Measurements from ENCODE around the gene CBLN1. TPM values are rescaled to one million over a fixed set of nuclear protein-coding genes. Genes with fewer than 3 reads are reported as not detected.

CBLN1 gene
- 0.11 TPM for polyA plus RNA-seq (2013)

GRCh38 chr16:49281480-49281842 is at the start of gene CBLN1:
TSS of gene CBLN1 (minus strand) at chr16:49281838. CDS start at chr16:49281465, 373 bp downstream.
- DNase-seq: no peak
- POLR2A ChIA-PET: no interaction called here

GRCh38 chr16:49330562-49331201 is 49.0 kb upstream of the CBLN1 start:
- ChIA-PET CTCF (interaction anchor here (0.8 kb wide), 1 partner anchor 19 kb away, joined by 3 read pairs; no protein-coding TSS in a partner anchor), POLR2A (no interaction called here)
- no peak overlapping the region for H3K27ac ChIP-seq (ENCODE audit: insufficient read depth in 1 of 2, low read depth in 1 of 2, low read length in 2 of 2, poor library complexity in 1 of 2, severe bottlenecking in 2 of 2)
- H3K4me1 ChIP-seq (ENCODE audit: control extremely low read depth in 1 of 4, control insufficient read depth in 4 of 4, insufficient read depth in 4 of 4, low read length in 3 of 4): peaks cover 0 to 14% (median 2%) of the 10 kb centered on the region in 4 experiments
- H3K9me3 ChIP-seq (ENCODE audit: control extremely low read depth in 1 of 5, control insufficient read depth in 4 of 5, insufficient read depth in 2 of 5, low read depth in 1 of 5, low read length in 4 of 5): no peaks in the 10 kb centered on the region
- peaks cover 0 to 2% (median 0%) of the 10 kb centered on the region in 5 experiments for H3K27me3 ChIP-seq (replicated peaks in 2 of 5; ENCODE audit: control insufficient read depth in 4 of 5, insufficient read depth in 5 of 5, low read length in 4 of 5)
- H3K4me3 ChIP-seq (ENCODE audit: control insufficient read depth in 1 of 7, extremely low read depth in 1 of 7, insufficient read depth in 4 of 7, low read depth in 2 of 7, low read length in 6 of 7): no peak overlapping the region
- H3K36me3 ChIP-seq (ENCODE audit: control insufficient read depth in 4 of 4, insufficient read depth in 4 of 4, low read length in 3 of 4): no peaks in the 10 kb centered on the region
- 82% methylated on average over 7 of the region's 9 CpGs for WGBS (ENCODE audit: insufficient coverage)
- DNase-seq: peak; percentile 57 to 84 (median 80)

More at GRCh38 chr16:49281480-49281842, at the start of gene CBLN1:
- under 1% methylated on average over 39 of the region's 45 CpGs for WGBS (ENCODE audit: insufficient coverage)
- H3K4me3 ChIP-seq (ENCODE audit: control insufficient read depth in 1 of 7, extremely low read depth in 1 of 7, insufficient read depth in 4 of 7, low read depth in 2 of 7, low read length in 6 of 7): peak within 1 kb of the TSS; percentile 34 to 75 (median 52)
- CTCF ChIA-PET: no interaction called here
- no peaks in the 10 kb centered on the region for H3K9me3 ChIP-seq (ENCODE audit: control extremely low read depth in 1 of 5, control insufficient read depth in 4 of 5, insufficient read depth in 2 of 5, low read depth in 1 of 5, low read length in 4 of 5)
- no peaks in the 10 kb centered on the region for H3K36me3 ChIP-seq (ENCODE audit: control insufficient read depth in 4 of 4, insufficient read depth in 4 of 4, low read length in 3 of 4)
- peaks cover 21 to 91% (median 65%) of the 10 kb centered on the region in 5 experiments for H3K27me3 ChIP-seq (replicated peaks in 2 of 5; ENCODE audit: control insufficient read depth in 4 of 5, insufficient read depth in 5 of 5, low read length in 4 of 5)
- peaks cover 0 to 46% (median 22%) of the 10 kb centered on the region in 4 experiments for H3K4me1 ChIP-seq (ENCODE audit: control extremely low read depth in 1 of 4, control insufficient read depth in 4 of 4, insufficient read depth in 4 of 4, low read length in 3 of 4)
- H3K27ac ChIP-seq (ENCODE audit: insufficient read depth in 1 of 2, low read depth in 1 of 2, low read length in 2 of 2, poor library complexity in 1 of 2, severe bottlenecking in 2 of 2): no peak within 1 kb of the TSS

- 100% methylated on average over 2 of the region's 4 CpGs for WGBS (ENCODE audit: insufficient coverage)
- no peaks in the 10 kb centered on the region for H3K9me3 ChIP-seq (ENCODE audit: control extremely low read depth in 1 of 5, control insufficient read depth in 4 of 5, insufficient read depth in 2 of 5, low read depth in 1 of 5, low read length in 4 of 5)
- H3K27ac ChIP-seq (ENCODE audit: insufficient read depth in 1 of 2, low read depth in 1 of 2, low read length in 2 of 2, poor library complexity in 1 of 2, severe bottlenecking in 2 of 2): no peak overlapping the region
- ChIA-PET CTCF (no interaction called here), POLR2A (no interaction called here)
- no peak overlapping the region for H3K4me3 ChIP-seq (ENCODE audit: control insufficient read depth in 1 of 7, extremely low read depth in 1 of 7, insufficient read depth in 4 of 7, low read depth in 2 of 7, low read length in 6 of 7)
- DNase-seq: no peak
- peaks cover 0 to 14% (median 2%) of the 10 kb centered on the region in 4 experiments for H3K4me1 ChIP-seq (ENCODE audit: control extremely low read depth in 1 of 4, control insufficient read depth in 4 of 4, insufficient read depth in 4 of 4, low read length in 3 of 4)
- H3K36me3 ChIP-seq (ENCODE audit: control insufficient read depth in 4 of 4, insufficient read depth in 4 of 4, low read length in 3 of 4): no peaks in the 10 kb centered on the region
- no peaks in the 10 kb centered on the region for H3K27me3 ChIP-seq (replicated peaks in 2 of 5; ENCODE audit: control insufficient read depth in 4 of 5, insufficient read depth in 5 of 5, low read length in 4 of 5)
Measured at GRCh38 chr16:49328325-49328724, 46.7 kb upstream of the CBLN1 start.

GRCh38 chr16:49327466-49327865 is 45.8 kb upstream of the CBLN1 start:
- no peaks in the 10 kb centered on the region for H3K27me3 ChIP-seq (replicated peaks in 2 of 5; ENCODE audit: control insufficient read depth in 4 of 5, insufficient read depth in 5 of 5, low read length in 4 of 5)
- DNase-seq: no peak
- no peak overlapping the region for H3K4me3 ChIP-seq (ENCODE audit: control insufficient read depth in 1 of 7, extremely low read depth in 1 of 7, insufficient read depth in 4 of 7, low read depth in 2 of 7, low read length in 6 of 7)
- ChIA-PET CTCF (no interaction called here), POLR2A (no interaction called here)
- no peak overlapping the region for H3K27ac ChIP-seq (ENCODE audit: insufficient read depth in 1 of 2, low read depth in 1 of 2, low read length in 2 of 2, poor library complexity in 1 of 2, severe bottlenecking in 2 of 2)
- H3K4me1 ChIP-seq (ENCODE audit: control extremely low read depth in 1 of 4, control insufficient read depth in 4 of 4, insufficient read depth in 4 of 4, low read length in 3 of 4): peaks cover 0 to 11% (median 2%) of the 10 kb centered on the region in 4 experiments
- H3K36me3 ChIP-seq (ENCODE audit: control insufficient read depth in 4 of 4, insufficient read depth in 4 of 4, low read length in 3 of 4): no peaks in the 10 kb centered on the region
- WGBS (ENCODE audit: insufficient coverage): 84% methylated on average over 3 of the region's 4 CpGs
- H3K9me3 ChIP-seq (ENCODE audit: control extremely low read depth in 1 of 5, control insufficient read depth in 4 of 5, insufficient read depth in 2 of 5, low read depth in 1 of 5, low read length in 4 of 5): no peaks in the 10 kb centered on the region

GRCh38 chr16:49324703-49325102 is 43.1 kb upstream of the CBLN1 start:
- POLR2A ChIA-PET: no interaction called here
- 89% methylated on average over 3 of the region's 9 CpGs for WGBS (ENCODE audit: insufficient coverage)
- CTCF ChIA-PET: no interaction called here
- H3K4me3 ChIP-seq (ENCODE audit: control insufficient read depth in 1 of 7, extremely low read depth in 1 of 7, insufficient read depth in 4 of 7, low read depth in 2 of 7, low read length in 6 of 7): no peak overlapping the region
- no peak for DNase-seq
- H3K27ac ChIP-seq (ENCODE audit: insufficient read depth in 1 of 2, low read depth in 1 of 2, low read length in 2 of 2, poor library complexity in 1 of 2, severe bottlenecking in 2 of 2): no peak overlapping the region
- peaks cover 0 to 6% (median 0%) of the 10 kb centered on the region in 4 experiments for H3K4me1 ChIP-seq (ENCODE audit: control extremely low read depth in 1 of 4, control insufficient read depth in 4 of 4, insufficient read depth in 4 of 4, low read length in 3 of 4)
- no peaks in the 10 kb centered on the region for H3K27me3 ChIP-seq (replicated peaks in 2 of 5; ENCODE audit: control insufficient read depth in 4 of 5, insufficient read depth in 5 of 5, low read length in 4 of 5)
- H3K9me3 ChIP-seq (ENCODE audit: control extremely low read depth in 1 of 5, control insufficient read depth in 4 of 5, insufficient read depth in 2 of 5, low read depth in 1 of 5, low read length in 4 of 5): peaks cover 0 to 8% (median 0%) of the 10 kb centered on the region in 5 experiments
- no peaks in the 10 kb centered on the region for H3K36me3 ChIP-seq (ENCODE audit: control insufficient read depth in 4 of 4, insufficient read depth in 4 of 4, low read length in 3 of 4)

GRCh38 chr16:49315602-49316001 is 34.0 kb upstream of the CBLN1 start:
- H3K4me3 ChIP-seq (ENCODE audit: control insufficient read depth in 1 of 7, extremely low read depth in 1 of 7, insufficient read depth in 4 of 7, low read depth in 2 of 7, low read length in 6 of 7): no peak overlapping the region
- no peak overlapping the region for H3K27ac ChIP-seq (ENCODE audit: insufficient read depth in 1 of 2, low read depth in 1 of 2, low read length in 2 of 2, poor library complexity in 1 of 2, severe bottlenecking in 2 of 2)
- H3K4me1 ChIP-seq (ENCODE audit: control extremely low read depth in 1 of 4, control insufficient read depth in 4 of 4, insufficient read depth in 4 of 4, low read length in 3 of 4): no peaks in the 10 kb centered on the region
- no peak for DNase-seq
- H3K36me3 ChIP-seq (ENCODE audit: control insufficient read depth in 4 of 4, insufficient read depth in 4 of 4, low read length in 3 of 4): no peaks in the 10 kb centered on the region
- H3K9me3 ChIP-seq (ENCODE audit: control extremely low read depth in 1 of 5, control insufficient read depth in 4 of 5, insufficient read depth in 2 of 5, low read depth in 1 of 5, low read length in 4 of 5): peaks cover 0 to 5% (median 0%) of the 10 kb centered on the region in 5 experiments
- ChIA-PET POLR2A (no interaction called here), CTCF (no interaction called here)
- WGBS (ENCODE audit: insufficient coverage): no CpG with 5 or more reads among the region's 1 CpG
- H3K27me3 ChIP-seq (replicated peaks in 2 of 5; ENCODE audit: control insufficient read depth in 4 of 5, insufficient read depth in 5 of 5, low read length in 4 of 5): peaks cover 7 to 31% (median 12%) of the 10 kb centered on the region in 5 experiments

- peaks cover 7 to 40% (median 16%) of the 10 kb centered on the region in 5 experiments for H3K27me3 ChIP-seq (replicated peaks in 2 of 5; ENCODE audit: control insufficient read depth in 4 of 5, insufficient read depth in 5 of 5, low read length in 4 of 5)
- no peaks in the 10 kb centered on the region for H3K9me3 ChIP-seq (ENCODE audit: control extremely low read depth in 1 of 5, control insufficient read depth in 4 of 5, insufficient read depth in 2 of 5, low read depth in 1 of 5, low read length in 4 of 5)
- no peaks in the 10 kb centered on the region for H3K36me3 ChIP-seq (ENCODE audit: control insufficient read depth in 4 of 4, insufficient read depth in 4 of 4, low read length in 3 of 4)
- H3K27ac ChIP-seq (ENCODE audit: insufficient read depth in 1 of 2, low read depth in 1 of 2, low read length in 2 of 2, poor library complexity in 1 of 2, severe bottlenecking in 2 of 2): no peak overlapping the region
- DNase-seq: no peak
- POLR2A ChIA-PET: interaction anchor here (0.6 kb wide), 1 partner anchor 15 kb away, joined by 3 read pairs; no protein-coding TSS in a partner anchor
- no peaks in the 10 kb centered on the region for H3K4me1 ChIP-seq (ENCODE audit: control extremely low read depth in 1 of 4, control insufficient read depth in 4 of 4, insufficient read depth in 4 of 4, low read length in 3 of 4)
- CTCF ChIA-PET: no interaction called here
- no CpG with 5 or more reads among the region's 10 CpGs for WGBS (ENCODE audit: insufficient coverage)
- no peak overlapping the region for H3K4me3 ChIP-seq (ENCODE audit: control insufficient read depth in 1 of 7, extremely low read depth in 1 of 7, insufficient read depth in 4 of 7, low read depth in 2 of 7, low read length in 6 of 7)
Measured at GRCh38 chr16:49312389-49312985, 30.8 kb upstream of the CBLN1 start.

All from common myeloid progenitor, CD34-positive (primary cell).